Pons (tissue), 1 donor: ENCODE results near the gene M1AP.

ENCODE experiments used
- DNase-seq: peaks from one replicate; pipeline ENCODE4 v3.0.0-alpha.2; 2016; ENCODE audit warnings: low spot score

M1AP gene

GRCh38 chr2:74524955-74525716, 123.0 kb downstream of the M1AP start:
- DNase-seq = no peak

- DNase-seq = no peak
Observed at GRCh38 chr2:74524005-74524404, 124.1 kb downstream of the M1AP start.

GRCh38 chr2:74522516-74522915, 125.6 kb downstream of the M1AP start:
- no peak for DNase-seq

- DNase-seq = no peak
Observed at GRCh38 chr2:74516650-74517049, 131.5 kb downstream of the M1AP start.

- DNase-seq = no peak
Observed at GRCh38 chr2:74515981-74516633, 132.0 kb downstream of the M1AP start.

DNA sequence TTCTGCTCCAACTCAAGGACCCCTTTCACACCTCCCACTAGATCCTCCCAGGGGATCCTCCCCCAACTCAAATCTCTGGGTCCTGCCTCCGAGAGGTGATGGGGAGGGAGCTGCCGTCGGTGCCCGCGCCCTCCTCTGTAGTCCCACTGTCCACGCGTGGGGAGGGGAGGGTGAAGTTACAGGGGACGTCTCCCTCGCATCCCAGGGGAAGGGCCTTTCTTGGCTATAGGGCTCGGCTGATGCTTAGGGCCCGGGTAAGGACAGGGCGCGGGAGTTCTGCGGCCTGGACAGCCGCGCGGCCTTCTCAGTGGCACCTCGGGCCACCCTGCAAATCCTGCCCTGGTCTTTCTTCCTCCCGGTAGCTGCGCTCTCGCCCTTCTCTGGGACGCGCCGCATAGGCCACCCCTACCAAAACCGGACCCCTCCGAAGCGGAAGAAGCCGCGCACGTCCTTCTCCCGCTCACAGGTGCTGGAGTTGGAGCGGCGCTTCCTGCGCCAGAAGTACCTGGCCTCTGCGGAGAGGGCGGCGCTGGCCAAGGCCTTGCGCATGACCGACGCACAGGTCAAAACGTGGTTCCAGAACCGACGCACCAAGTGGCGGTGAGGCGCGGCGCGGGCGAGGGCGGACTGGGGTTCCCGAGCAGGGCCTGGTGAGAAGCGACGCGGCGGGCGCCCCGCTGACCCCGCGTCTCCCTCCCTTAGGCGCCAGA, 132.7 kb downstream of the M1AP start:
- DNase-seq = no peak

- no peak for DNase-seq
Observed at GRCh38 chr2:74514368-74515270, 133.5 kb downstream of the M1AP start, which contains the start of gene TLX2. Gene TLX2 (plus strand): TSS chr2:74514450. CDS start chr2:74514807, 357 bp downstream.

GRCh38 chr2:74513605-74514367, 134.3 kb downstream of the M1AP start:
- DNase-seq = no peak

DNA sequence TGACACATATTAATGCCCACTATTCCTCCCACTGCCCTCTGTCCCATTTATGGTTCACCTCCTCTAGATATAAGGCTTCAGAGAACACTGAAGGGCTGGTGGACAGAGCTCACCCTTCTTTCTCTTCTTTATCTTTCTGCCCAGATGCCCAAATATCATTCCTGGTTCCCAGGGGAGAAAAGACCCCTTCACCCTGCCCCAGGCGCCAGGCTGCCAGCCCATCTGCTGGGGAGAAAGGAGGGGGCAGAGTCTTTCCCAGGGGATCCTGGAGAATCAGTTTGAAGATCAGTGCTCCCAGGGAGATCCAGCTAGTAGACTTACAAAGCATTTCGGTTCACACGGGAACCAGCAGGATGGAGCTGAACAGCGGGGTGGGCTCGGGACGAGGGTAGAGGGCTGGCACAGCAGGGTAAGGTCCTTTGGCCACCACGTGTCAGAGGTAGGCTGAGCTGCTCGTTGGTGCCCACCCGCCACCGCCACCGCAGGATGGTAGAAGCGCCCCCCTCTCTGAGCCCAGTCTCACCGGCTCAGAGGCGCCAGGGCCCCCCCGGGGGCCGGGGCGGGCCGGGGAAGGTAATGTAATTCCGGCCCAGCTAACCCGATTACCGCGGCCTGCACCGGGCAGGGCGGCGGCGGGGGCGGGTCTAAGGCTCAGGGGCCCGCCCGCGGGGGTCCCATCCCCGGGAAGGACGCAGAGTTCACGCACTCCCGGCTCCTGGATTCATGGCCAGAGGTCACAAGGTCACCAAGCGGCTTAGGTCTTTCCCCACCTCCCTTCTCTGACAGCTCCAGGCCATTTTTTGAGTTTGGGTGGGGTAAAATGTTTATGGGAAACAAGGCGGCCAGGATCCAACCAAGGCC, 135.2 kb downstream of the M1AP start:
- no peak for DNase-seq

DNA sequence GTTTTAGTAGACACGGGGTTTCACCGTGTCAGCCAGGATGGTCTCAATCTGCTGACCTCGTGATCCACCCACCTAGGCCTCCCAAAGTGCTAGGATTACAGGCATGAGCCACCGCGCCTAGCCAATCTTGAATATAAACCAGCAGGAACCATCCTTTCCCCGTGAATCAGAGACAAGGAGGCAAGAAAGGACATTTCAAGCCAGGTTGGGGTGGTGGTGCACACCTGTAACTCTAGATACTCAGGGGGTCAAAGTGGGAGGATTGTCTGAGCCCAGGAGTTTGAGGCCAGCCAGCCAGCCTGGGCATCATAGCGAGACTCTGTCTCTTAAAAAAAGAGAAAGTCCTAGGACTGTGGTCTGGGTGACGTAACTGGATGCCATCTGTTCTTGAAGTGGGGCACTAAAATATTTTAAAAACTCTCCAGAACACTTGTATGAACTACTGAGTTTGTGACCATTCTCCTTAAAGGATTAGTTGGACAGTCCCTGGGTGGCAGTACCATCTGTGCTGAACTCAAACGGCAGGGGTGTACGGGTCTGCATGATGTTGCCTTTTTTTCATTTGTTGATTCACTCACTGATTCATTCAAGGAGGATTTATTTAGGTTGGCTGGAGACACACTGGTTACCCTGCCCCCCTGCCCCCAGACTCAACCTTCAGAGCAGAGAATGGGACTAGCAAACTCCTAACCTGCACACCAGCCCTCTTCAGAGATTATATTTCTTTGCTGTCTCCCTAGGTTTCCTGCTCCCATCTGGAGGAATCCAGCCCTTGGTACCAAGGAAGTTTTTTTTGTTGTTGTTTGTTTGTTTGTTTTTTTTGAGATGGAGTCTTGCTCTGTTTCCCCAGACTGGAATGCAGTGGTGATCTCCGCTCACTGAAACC, 136.8 kb downstream of the M1AP start:
- DNase-seq = no peak

GRCh38 chr2:74510272-74510671, 137.9 kb downstream of the M1AP start:
- DNase-seq = no peak

GRCh38 chr2:74507926-74508520, 140.1 kb downstream of the M1AP start:
- peak; percentile 11 for DNase-seq
